Brain microvascular endothelial cell (primary cell): ENCODE results near the gene EXOSC6.

ENCODE experiments used
- DNase-seq: peaks from one replicate; pipeline ENCODE4 v3.0.0-alpha.2; 2020
- H3K27ac ChIP-seq: fragments of 250-450 bp; sonication (Bioruptor Pico); 2 replicates; pipeline ENCODE4 v1.5.1; 2020; ENCODE audit warnings: mild to moderate bottlenecking, moderate library complexity
- H3K27me3 ChIP-seq: fragments of 250-450 bp; sonication (Bioruptor Pico); replicated peaks from 2 replicates; pipeline ENCODE4 v1.5.1; 2020; ENCODE audit warnings: mild to moderate bottlenecking
- H3K36me3 ChIP-seq: fragments of 250-450 bp; sonication (Bioruptor Pico); replicated peaks from 2 replicates; pipeline ENCODE4 v1.5.1; 2020; ENCODE audit warnings: mild to moderate bottlenecking
- H3K4me3 ChIP-seq: 2 replicates; pipeline ENCODE4 v1.5.1; 2011; ENCODE audit warnings: low read depth, mild to moderate bottlenecking, control low read depth, low read length, moderate library complexity
- CTCF ChIP-seq: IDR thresholded peaks from 2 replicates; pipeline ENCODE4 v1.5.1; 2011; ENCODE audit warnings: low read depth, mild to moderate bottlenecking, moderate library complexity, low read length, control low read depth, inconsistent platforms; ENCODE audit errors: missing control alignments
- in situ Hi-C: cut with HindIII; loops from 2 replicates; pipeline ENCODE4 v1.10.0; 2017; ENCODE audit warnings: low sequenced_read_pairs, low pct_ligation_motif_present

The EXOSC6 gene

GRCh38 chr16:70255574-70255973 is 3.8 kb upstream of the EXOSC6 start:
- in situ Hi-C loops: no loop called here
- no peak for DNase-seq
- Histone ChIP-seq H3K4me3 (no peak overlapping the region), H3K36me3 (peaks cover 84% of the 10 kb centered on the region), H3K27me3 (no peaks in the 10 kb centered on the region), H3K27ac (no peak overlapping the region)
- TF ChIP-seq CTCF: no peak

GRCh38 chr16:70254965-70255286 is 3.2 kb upstream of the EXOSC6 start:
- H3K27me3 ChIP-seq: no peaks in the 10 kb centered on the region
- no peak for DNase-seq
- no peak overlapping the region for H3K4me3 ChIP-seq
- peaks cover 79% of the 10 kb centered on the region for H3K36me3 ChIP-seq
- in situ Hi-C loops: no loop called here
- no peak for TF ChIP-seq CTCF
- H3K27ac ChIP-seq: no peak overlapping the region

- Histone ChIP-seq H3K4me3 (no peak overlapping the region), H3K27me3 (no peaks in the 10 kb centered on the region), H3K27ac (no peak overlapping the region), H3K36me3 (peaks cover 76% of the 10 kb centered on the region)
- no peak for TF ChIP-seq CTCF
- peak; percentile 56 for DNase-seq
- in situ Hi-C loops: no loop called here
Measured at GRCh38 chr16:70254180-70254964, 2.6 kb upstream of the EXOSC6 start.

- in situ Hi-C loops: no loop called here
- H3K36me3 ChIP-seq: peaks cover 67% of the 10 kb centered on the region
- TF ChIP-seq CTCF: peak; percentile 78
- DNase-seq: peak; percentile 54
- no peaks in the 10 kb centered on the region for H3K27me3 ChIP-seq
- no peak overlapping the region for H3K27ac ChIP-seq
- H3K4me3 ChIP-seq: no peak overlapping the region
Measured at GRCh38 chr16:70253291-70254106, 1.8 kb upstream of the EXOSC6 start.

GRCh38 chr16:70252355-70252988 is 732 bp upstream of the EXOSC6 start:
- in situ Hi-C loops: no loop called here
- no peak for DNase-seq
- Histone ChIP-seq H3K36me3 (peaks cover 57% of the 10 kb centered on the region), H3K27me3 (no peaks in the 10 kb centered on the region), H3K27ac (no peak overlapping the region), H3K4me3 (no peak overlapping the region)
- peak; percentile 60 for TF ChIP-seq CTCF
